ENCODE data around the gene RBBP5. TPM values are rescaled to one million over a fixed set of nuclear protein-coding genes. Genes with fewer than 3 reads are reported as not detected.
A peak's percentile ranks its signal among the peaks of the same experiment; 100 is the strongest.

Gene RBBP5
- total RNA-seq, 1 experiment from 2014 or later = 17.3 TPM

GRCh38 chr1:205042911-205043806 is 78.6 kb downstream of the RBBP5 start, which contains the start of gene CNTN2:
CNTN2 (plus strand) TSS chr1:205043212; CDS start chr1:205053186, 9,974 bp downstream.
- no peaks in the 10 kb centered on the region for H3K79me1 ChIP-seq (ENCODE audit: insufficient read depth, low read depth, low read length, poor library complexity, severe bottlenecking)
- no peak within 1 kb of the TSS for H3K4ac ChIP-seq (ENCODE audit: low read depth, low read length)
- peak within 1 kb of the TSS; percentile 32 for H3K4me2 ChIP-seq (ENCODE audit: insufficient read depth, insufficient read length, low read length)
- no peaks in the 10 kb centered on the region; the same call in 1 of the 2 replicates for H3K27me3 ChIP-seq (ENCODE audit: insufficient read depth, low read length)
- no peak within 1 kb of the TSS for H2BK120ac ChIP-seq (ENCODE audit: low read depth, low read length, poor library complexity, severe bottlenecking)
- H3K23ac ChIP-seq (ENCODE audit: insufficient read length, low read depth, low read length) = no peak within 1 kb of the TSS
- WGBS (ENCODE audit: extremely low coverage, insufficient read length, low lambda C conversion rate) = no CpG with 5 or more reads among the region's 53 CpGs
- peaks cover 35 to 38% of the 10 kb centered on the region in 2 experiments for H3K4me1 Mint-ChIP-seq
- H2BK20ac ChIP-seq (ENCODE audit: low read depth, low read length, poor library complexity, severe bottlenecking) = no peak within 1 kb of the TSS
- peak within 1 kb of the TSS; percentile 8 to 71; a peak in 3 of 5 replicates for H3K4me3 Mint-ChIP-seq
- H3K27ac ChIP-seq (ENCODE audit: insufficient read length, low read depth, low read length) = no peak within 1 kb of the TSS
- DNase-seq = peak; percentile 74
- H3K9ac ChIP-seq (ENCODE audit: extremely low read depth, insufficient read length, low read length) = no peak within 1 kb of the TSS
- no peak within 1 kb of the TSS for H4K8ac ChIP-seq (replicated peaks; ENCODE audit: insufficient read length, low read depth, low read length)
- no peaks in the 10 kb centered on the region for H3K79me2 ChIP-seq (ENCODE audit: insufficient read depth, low read length)
- peaks cover 4% of the 10 kb centered on the region for H4K20me1 ChIP-seq (ENCODE audit: control insufficient read depth, insufficient read depth, insufficient read length)
- peaks cover 83% of the 10 kb centered on the region for H3K27me3 Mint-ChIP-seq (ENCODE audit: low read depth)
- H3K23me2 ChIP-seq (ENCODE audit: insufficient read length, low read depth, low read length, poor library complexity, severe bottlenecking) = no peaks in the 10 kb centered on the region
- no peak within 1 kb of the TSS for H2BK5ac ChIP-seq (ENCODE audit: insufficient read length, low read length)
- no peak within 1 kb of the TSS for H3K14ac ChIP-seq (ENCODE audit: insufficient read depth, low read length)
- H3T11ph ChIP-seq (ENCODE audit: low read length) = no peak within 1 kb of the TSS
- no peak within 1 kb of the TSS for H2AK5ac ChIP-seq (ENCODE audit: insufficient read length, low read length)
- H2BK12ac ChIP-seq (ENCODE audit: insufficient read length, low read depth, low read length) = no peak within 1 kb of the TSS
- no peak within 1 kb of the TSS for H3K56ac ChIP-seq (ENCODE audit: insufficient read length, low read depth, low read length)
- no peak within 1 kb of the TSS for H4K5ac ChIP-seq (ENCODE audit: insufficient read length, low read depth, low read length)
- no peaks in the 10 kb centered on the region for H3K36me3 Mint-ChIP-seq (ENCODE audit: insufficient read depth in 1 of 3, low read depth in 3 of 3)
- no peak within 1 kb of the TSS for H4K91ac ChIP-seq (ENCODE audit: insufficient read length, low read depth, low read length)
- H3K27ac Mint-ChIP-seq = no peak within 1 kb of the TSS
- peaks cover 12% of the 10 kb centered on the region; the same call in 1 of the 2 replicates for H3K4me1 ChIP-seq (ENCODE audit: insufficient read depth, low read length)
- H2BK15ac ChIP-seq (ENCODE audit: low read depth, low read length) = 0 out of 2 replicates have a peak within 1 kb of the TSS, but pooled peaks have one; percentile 10
- no peaks in the 10 kb centered on the region; a peak in 1 of 5 replicates for H3K9me3 Mint-ChIP-seq
- H3K18ac ChIP-seq (ENCODE audit: insufficient read length, low read depth, low read length) = no peak within 1 kb of the TSS
- H3K9me3 ChIP-seq (ENCODE audit: control insufficient read depth, low read depth, low read length) = no peaks in the 10 kb centered on the region
- H2AFZ ChIP-seq (ENCODE audit: low read length) = no peak within 1 kb of the TSS
- TF ChIP-seq CTCF (conservative IDR thresholded peaks at IDR 0.05) = no peak
